KOPT-K1 (cell line): ENCODE measurements around the gene ARL4C.

ENCODE experiments used
- H3K27ac ChIP-seq: fragments of 200-600 bp; sonication (generic); 2 replicates; pipeline ENCODE4 v1.5.1; 2016; ENCODE audit warnings: antibody characterized with exemption, mild to moderate bottlenecking, low read depth, low read length; ENCODE audit not compliant: poor library complexity, severe bottlenecking
- H3K36me3 ChIP-seq: fragments of 200-600 bp; sonication (generic); 2 replicates; pipeline ENCODE4 v1.5.1; 2017; ENCODE audit warnings: antibody characterized with exemption, mild to moderate bottlenecking, low read length, moderate library complexity; ENCODE audit not compliant: insufficient read depth
- H3K9me3 ChIP-seq: fragments of 200-600 bp; sonication (generic); 2 replicates; pipeline ENCODE4 v1.5.1; 2017; ENCODE audit warnings: antibody characterized with exemption, low read length, mild to moderate bottlenecking; ENCODE audit not compliant: insufficient read depth, poor library complexity, severe bottlenecking

The ARL4C gene

GRCh38 chr2:234496835-234497593 is at the start of gene ARL4C:
Gene ARL4C, minus strand, starts transcription at chr2:234497081. Its CDS starts 495 bp downstream, at chr2:234496586.
- no peaks in the 10 kb centered on the region for H3K9me3 ChIP-seq
- H3K36me3 ChIP-seq: peaks cover 42% of the 10 kb centered on the region
- H3K27ac ChIP-seq: peak within 1 kb of the TSS; percentile 98

- H3K36me3 ChIP-seq: no peaks in the 10 kb centered on the region
- H3K9me3 ChIP-seq: no peaks in the 10 kb centered on the region
- no peak overlapping the region for H3K27ac ChIP-seq
Observed at GRCh38 chr2:234544659-234545611, 48.1 kb upstream of the ARL4C start.

- Histone ChIP-seq H3K27ac (no peak overlapping the region), H3K9me3 (peaks cover 8% of the 10 kb centered on the region), H3K36me3 (no peaks in the 10 kb centered on the region)
Observed at GRCh38 chr2:234542742-234543141, 45.9 kb upstream of the ARL4C start.

GRCh38 chr2:234537929-234538328 is 41.0 kb upstream of the ARL4C start:
- H3K27ac ChIP-seq: no peak overlapping the region
- peaks cover 9% of the 10 kb centered on the region for H3K9me3 ChIP-seq
- no peaks in the 10 kb centered on the region for H3K36me3 ChIP-seq

- H3K27ac ChIP-seq: no peak overlapping the region
Observed at GRCh38 chr2:234536178-234536965, 39.5 kb upstream of the ARL4C start.

GRCh38 chr2:234535464-234535863 is 38.6 kb upstream of the ARL4C start:
- no peak overlapping the region for H3K27ac ChIP-seq
- H3K36me3 ChIP-seq: no peaks in the 10 kb centered on the region
- peaks cover 9% of the 10 kb centered on the region for H3K9me3 ChIP-seq

More at GRCh38 chr2:234536178-234536965, 39.5 kb upstream of the ARL4C start:
- H3K9me3 ChIP-seq: peaks cover 9% of the 10 kb centered on the region
- no peaks in the 10 kb centered on the region for H3K36me3 ChIP-seq

- Histone ChIP-seq H3K27ac (no peak overlapping the region), H3K36me3 (no peaks in the 10 kb centered on the region), H3K9me3 (peaks cover 9% of the 10 kb centered on the region)
Observed at GRCh38 chr2:234534515-234534914, 37.6 kb upstream of the ARL4C start.

GRCh38 chr2:234533626-234534025 is 36.7 kb upstream of the ARL4C start:
- Histone ChIP-seq H3K27ac (no peak overlapping the region), H3K36me3 (no peaks in the 10 kb centered on the region), H3K9me3 (peaks cover 9% of the 10 kb centered on the region)

GRCh38 chr2:234528410-234529148 is 31.7 kb upstream of the ARL4C start:
- Histone ChIP-seq H3K36me3 (no peaks in the 10 kb centered on the region), H3K27ac (no peak overlapping the region), H3K9me3 (peaks cover 8% of the 10 kb centered on the region)

GRCh38 chr2:234526711-234527110 is 29.8 kb upstream of the ARL4C start:
- peaks cover 8% of the 10 kb centered on the region for H3K9me3 ChIP-seq
- no peak overlapping the region for H3K27ac ChIP-seq
- no peaks in the 10 kb centered on the region for H3K36me3 ChIP-seq

- no peaks in the 10 kb centered on the region for H3K36me3 ChIP-seq
- H3K27ac ChIP-seq: no peak overlapping the region
- H3K9me3 ChIP-seq: peaks cover 8% of the 10 kb centered on the region
Observed at GRCh38 chr2:234521536-234521935, 24.7 kb upstream of the ARL4C start.

- no peaks in the 10 kb centered on the region for H3K36me3 ChIP-seq
- H3K27ac ChIP-seq: no peak overlapping the region
- peaks cover 5% of the 10 kb centered on the region for H3K9me3 ChIP-seq
Observed at GRCh38 chr2:234518986-234519642, 22.2 kb upstream of the ARL4C start.

GRCh38 chr2:234517971-234518370 is 21.1 kb upstream of the ARL4C start:
- peaks cover 5% of the 10 kb centered on the region for H3K9me3 ChIP-seq
- no peaks in the 10 kb centered on the region for H3K36me3 ChIP-seq
- H3K27ac ChIP-seq: no peak overlapping the region
